ENCODE results near the gene ANAPC4.

ANAPC4 gene

GRCh38 chr4:25386926-25387325, 9.9 kb downstream of the ANAPC4 start:
- Histone ChIP-seq H3K9me3 (ENCODE audit: insufficient read depth, low read depth, low read length) (no peaks in the 10 kb centered on the region), H3K4me2 (ENCODE audit: low read length) (no peak overlapping the region), H4K12ac (ENCODE audit: low read depth, low read length) (no peak overlapping the region), H3K27me3 (ENCODE audit: insufficient read depth, low read length) (no peaks in the 10 kb centered on the region), H3K36me3 (ENCODE audit: control insufficient read depth in 1 of 2, insufficient read depth in 2 of 2, low read length in 2 of 2) (peaks cover 10 to 15% of the 10 kb centered on the region in 2 experiments), H3K18ac (ENCODE audit: low read length) (no peak overlapping the region), H3K27ac (ENCODE audit: low read depth, low read length) (no peak overlapping the region), H2BK120ac (ENCODE audit: insufficient read depth, low read length, poor library complexity) (no peak overlapping the region), H3K4me1 (ENCODE audit: control insufficient read depth in 1 of 2, insufficient read depth in 2 of 2, low read length in 2 of 2) (no peaks in the 10 kb centered on the region), H4K8ac (ENCODE audit: low read depth, low read length) (no peak overlapping the region), H3K79me1 (ENCODE audit: low read length) (no peaks in the 10 kb centered on the region), H3K23ac (ENCODE audit: low read length) (no peak overlapping the region), H2AK5ac (ENCODE audit: low read length) (no peak overlapping the region), H3K4me3 (ENCODE audit: low read depth, low read length) (no peak overlapping the region), H3K4ac (ENCODE audit: low read depth, low read length) (no peak overlapping the region), H3K9ac (ENCODE audit: low read length) (no peak overlapping the region), H3K79me2 (ENCODE audit: control insufficient read depth, insufficient read depth, low read length, poor library complexity) (no peaks in the 10 kb centered on the region), H2BK5ac (ENCODE audit: low read depth, low read length, poor library complexity) (no peak overlapping the region), H3K14ac (ENCODE audit: low read length) (no peak overlapping the region), H2AFZ (ENCODE audit: insufficient read depth, low read length, poor library complexity) (no peak overlapping the region), H2BK12ac (ENCODE audit: low read length) (no peak overlapping the region), H4K91ac (ENCODE audit: low read depth, low read length) (no peak overlapping the region)
- WGBS (ENCODE audit: extremely low coverage, insufficient coverage, insufficient read length): no CpG with 5 or more reads among the region's 2 CpGs
- no peak for DNase-seq

- no peak overlapping the region for H2AFZ ChIP-seq (ENCODE audit: insufficient read depth, low read length, poor library complexity)
- no peak overlapping the region for H3K14ac ChIP-seq (ENCODE audit: low read length)
- H3K9me3 ChIP-seq (ENCODE audit: insufficient read depth, low read depth, low read length): peaks cover 5% of the 10 kb centered on the region
- H2BK12ac ChIP-seq (ENCODE audit: low read length): no peak overlapping the region
- H4K8ac ChIP-seq (ENCODE audit: low read depth, low read length): no peak overlapping the region
- no peaks in the 10 kb centered on the region for H3K27me3 ChIP-seq (ENCODE audit: insufficient read depth, low read length)
- no peaks in the 10 kb centered on the region for H3K4me1 ChIP-seq (ENCODE audit: control insufficient read depth in 1 of 2, insufficient read depth in 2 of 2, low read length in 2 of 2)
- no peak overlapping the region for H4K12ac ChIP-seq (ENCODE audit: low read depth, low read length)
- H3K4ac ChIP-seq (ENCODE audit: low read depth, low read length): no peak overlapping the region
- H3K79me2 ChIP-seq (ENCODE audit: control insufficient read depth, insufficient read depth, low read length, poor library complexity): no peaks in the 10 kb centered on the region
- DNase-seq: no peak
- H3K4me3 ChIP-seq (ENCODE audit: low read depth, low read length): no peak overlapping the region
- no CpG with 5 or more reads among the region's 3 CpGs for WGBS (ENCODE audit: extremely low coverage, insufficient coverage, insufficient read length)
- H3K27ac ChIP-seq (ENCODE audit: low read depth, low read length): no peak overlapping the region
- H2BK120ac ChIP-seq (ENCODE audit: insufficient read depth, low read length, poor library complexity): no peak overlapping the region
- H3K79me1 ChIP-seq (ENCODE audit: low read length): no peaks in the 10 kb centered on the region
- no peak overlapping the region for H3K9ac ChIP-seq (ENCODE audit: low read length)
- no peak overlapping the region for H2BK5ac ChIP-seq (ENCODE audit: low read depth, low read length, poor library complexity)
- no peak overlapping the region for H3K18ac ChIP-seq (ENCODE audit: low read length)
- H2AK5ac ChIP-seq (ENCODE audit: low read length): no peak overlapping the region
- no peak overlapping the region for H3K4me2 ChIP-seq (ENCODE audit: low read length)
- peaks cover 12 to 32% of the 10 kb centered on the region in 2 experiments for H3K36me3 ChIP-seq (ENCODE audit: control insufficient read depth in 1 of 2, insufficient read depth in 2 of 2, low read length in 2 of 2)
- no peak overlapping the region for H3K23ac ChIP-seq (ENCODE audit: low read length)
- no peak overlapping the region for H4K91ac ChIP-seq (ENCODE audit: low read depth, low read length)
Observed at GRCh38 chr4:25397305-25397704, 20.2 kb downstream of the ANAPC4 start.

DNA sequence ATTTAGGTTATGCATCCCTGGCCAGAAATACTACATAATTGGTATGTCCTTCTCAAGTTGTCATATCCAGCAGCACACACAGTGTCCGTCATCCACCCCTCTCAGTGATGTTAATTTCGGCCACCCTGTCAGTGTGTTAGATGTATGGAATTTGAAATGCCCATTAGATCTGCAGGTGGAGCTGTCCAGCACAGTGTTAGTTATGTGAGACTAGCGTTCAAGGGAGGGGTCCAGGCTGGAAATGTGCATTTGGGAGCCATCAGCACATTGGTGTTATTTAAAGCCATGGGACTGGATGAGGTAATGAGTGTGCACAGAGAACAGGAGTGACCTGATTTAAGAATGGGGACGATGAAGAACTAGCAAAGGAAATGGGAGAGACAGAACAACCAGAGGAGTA, 22.4 kb downstream of the ANAPC4 start:
- Histone ChIP-seq H3K14ac (ENCODE audit: low read length) (no peak overlapping the region), H3K23ac (ENCODE audit: low read length) (no peak overlapping the region), H3K18ac (ENCODE audit: low read length) (no peak overlapping the region), H3K36me3 (ENCODE audit: control insufficient read depth in 1 of 2, insufficient read depth in 2 of 2, low read length in 2 of 2) (peaks cover 8 to 26% of the 10 kb centered on the region in 2 experiments), H3K4me3 (ENCODE audit: low read depth, low read length) (no peak overlapping the region), H4K8ac (ENCODE audit: low read depth, low read length) (no peak overlapping the region), H3K27ac (ENCODE audit: low read depth, low read length) (no peak overlapping the region), H3K79me2 (ENCODE audit: control insufficient read depth, insufficient read depth, low read length, poor library complexity) (no peaks in the 10 kb centered on the region), H3K4ac (ENCODE audit: low read depth, low read length) (no peak overlapping the region), H3K9ac (ENCODE audit: low read length) (peak overlapping the region; percentile 15), H4K91ac (ENCODE audit: low read depth, low read length) (no peak overlapping the region), H3K4me1 (ENCODE audit: control insufficient read depth in 1 of 2, insufficient read depth in 2 of 2, low read length in 2 of 2) (no peaks in the 10 kb centered on the region), H2AK5ac (ENCODE audit: low read length) (no peak overlapping the region), H2AFZ (ENCODE audit: insufficient read depth, low read length, poor library complexity) (no peak overlapping the region), H2BK120ac (ENCODE audit: insufficient read depth, low read length, poor library complexity) (no peak overlapping the region), H3K27me3 (ENCODE audit: insufficient read depth, low read length) (no peaks in the 10 kb centered on the region), H3K9me3 (ENCODE audit: insufficient read depth, low read depth, low read length) (peaks cover 4% of the 10 kb centered on the region), H2BK5ac (ENCODE audit: low read depth, low read length, poor library complexity) (no peak overlapping the region), H3K79me1 (ENCODE audit: low read length) (no peaks in the 10 kb centered on the region), H3K4me2 (ENCODE audit: low read length) (no peak overlapping the region), H2BK12ac (ENCODE audit: low read length) (no peak overlapping the region), H4K12ac (ENCODE audit: low read depth, low read length) (no peak overlapping the region)
- DNase-seq: no peak
- no CpG with 5 or more reads among the region's 4 CpGs for WGBS (ENCODE audit: extremely low coverage, insufficient coverage, insufficient read length)

DNA sequence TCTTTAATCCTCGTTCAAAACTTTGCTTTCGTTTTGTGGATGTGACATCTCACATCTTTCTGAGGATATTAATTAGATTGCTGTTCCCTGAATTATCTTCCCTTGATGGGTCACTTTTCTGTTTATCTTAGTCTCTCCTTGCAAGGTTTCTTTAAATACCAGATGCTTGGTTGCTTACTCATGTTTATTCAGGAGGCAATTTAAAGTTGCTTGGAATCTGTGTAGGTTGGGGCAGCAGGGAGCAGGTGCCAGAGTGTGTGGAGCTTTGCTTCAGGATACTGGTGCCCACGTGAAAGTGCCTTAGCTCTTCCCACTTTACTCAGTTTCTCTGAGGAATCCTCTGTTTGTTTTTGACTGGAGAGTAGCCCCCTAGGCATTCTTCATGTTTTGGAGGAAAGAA, 24.0 kb downstream of the ANAPC4 start:
- peaks cover 4% of the 10 kb centered on the region for H3K9me3 ChIP-seq (ENCODE audit: insufficient read depth, low read depth, low read length)
- no peak overlapping the region for H3K23ac ChIP-seq (ENCODE audit: low read length)
- no peak overlapping the region for H2AK5ac ChIP-seq (ENCODE audit: low read length)
- H4K91ac ChIP-seq (ENCODE audit: low read depth, low read length): no peak overlapping the region
- H3K27me3 ChIP-seq (ENCODE audit: insufficient read depth, low read length): no peaks in the 10 kb centered on the region
- no peaks in the 10 kb centered on the region for H3K4me1 ChIP-seq (ENCODE audit: control insufficient read depth in 1 of 2, insufficient read depth in 2 of 2, low read length in 2 of 2)
- no peak overlapping the region for H3K18ac ChIP-seq (ENCODE audit: low read length)
- H3K14ac ChIP-seq (ENCODE audit: low read length): no peak overlapping the region
- H3K4me3 ChIP-seq (ENCODE audit: low read depth, low read length): no peak overlapping the region
- H3K4ac ChIP-seq (ENCODE audit: low read depth, low read length): no peak overlapping the region
- H3K79me2 ChIP-seq (ENCODE audit: control insufficient read depth, insufficient read depth, low read length, poor library complexity): no peaks in the 10 kb centered on the region
- H2BK12ac ChIP-seq (ENCODE audit: low read length): no peak overlapping the region
- H4K8ac ChIP-seq (ENCODE audit: low read depth, low read length): no peak overlapping the region
- H2BK5ac ChIP-seq (ENCODE audit: low read depth, low read length, poor library complexity): no peak overlapping the region
- H2AFZ ChIP-seq (ENCODE audit: insufficient read depth, low read length, poor library complexity): no peak overlapping the region
- H3K27ac ChIP-seq (ENCODE audit: low read depth, low read length): no peak overlapping the region
- no peak overlapping the region for H3K9ac ChIP-seq (ENCODE audit: low read length)
- no peak overlapping the region for H4K12ac ChIP-seq (ENCODE audit: low read depth, low read length)
- H3K79me1 ChIP-seq (ENCODE audit: low read length): no peaks in the 10 kb centered on the region
- H3K36me3 ChIP-seq (ENCODE audit: control insufficient read depth in 1 of 2, insufficient read depth in 2 of 2, low read length in 2 of 2): peaks cover 8 to 23% of the 10 kb centered on the region in 2 experiments
- no peak overlapping the region for H3K4me2 ChIP-seq (ENCODE audit: low read length)
- H2BK120ac ChIP-seq (ENCODE audit: insufficient read depth, low read length, poor library complexity): no peak overlapping the region
- WGBS (ENCODE audit: extremely low coverage, insufficient coverage, insufficient read length): no CpG with 5 or more reads among the region's 3 CpGs
- no peak for DNase-seq
